Colon (tissue), 2 donors: ENCODE measurements around the gene SHISA5.

Source experiments
- FAIRE-seq: peaks from 2 replicates; lab custom pipeline; 2012; peaks lifted over from hg19 to GRCh38; lab: Jason Lieb, UNC
- donor health status: control.
- donor health status: control.

SHISA5 gene

DNA sequence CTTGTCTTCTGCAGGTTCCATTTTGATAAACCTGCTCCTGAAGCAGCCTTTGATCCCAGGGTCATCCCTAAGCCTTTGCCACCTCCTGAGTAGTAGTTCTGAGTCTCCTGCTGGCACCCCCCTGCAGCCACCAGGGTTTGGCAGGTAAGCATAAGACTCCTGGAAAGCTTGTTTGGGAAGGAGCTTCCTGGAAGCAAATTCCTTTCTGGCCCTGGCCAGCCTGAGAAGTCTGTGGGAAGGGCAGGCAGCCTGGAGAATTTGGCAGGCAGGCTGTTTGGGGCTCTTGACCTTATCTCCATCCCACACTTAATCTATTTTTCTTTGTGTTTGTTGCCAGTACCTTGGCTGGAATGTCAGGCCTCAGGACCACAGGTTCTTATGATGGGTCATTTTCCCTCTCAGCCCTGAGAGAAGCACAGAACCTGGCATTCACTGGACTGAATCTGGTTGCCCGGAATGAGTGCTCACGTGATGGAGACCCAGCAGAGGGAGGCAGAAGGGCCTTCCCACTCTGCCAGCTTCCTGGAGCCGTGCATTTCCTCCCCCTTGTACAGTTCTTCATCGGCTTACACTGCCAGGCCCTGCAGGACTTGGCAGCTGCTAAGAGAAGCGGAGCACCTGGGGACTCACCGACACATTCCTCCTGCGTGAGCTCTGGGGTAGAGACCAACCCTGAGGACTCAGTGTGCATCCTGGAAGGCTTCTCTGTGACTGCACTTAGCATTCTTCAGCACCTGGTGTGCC is 44.0 kb downstream of the SHISA5 start:
- no peak for FAIRE-seq

DNA sequence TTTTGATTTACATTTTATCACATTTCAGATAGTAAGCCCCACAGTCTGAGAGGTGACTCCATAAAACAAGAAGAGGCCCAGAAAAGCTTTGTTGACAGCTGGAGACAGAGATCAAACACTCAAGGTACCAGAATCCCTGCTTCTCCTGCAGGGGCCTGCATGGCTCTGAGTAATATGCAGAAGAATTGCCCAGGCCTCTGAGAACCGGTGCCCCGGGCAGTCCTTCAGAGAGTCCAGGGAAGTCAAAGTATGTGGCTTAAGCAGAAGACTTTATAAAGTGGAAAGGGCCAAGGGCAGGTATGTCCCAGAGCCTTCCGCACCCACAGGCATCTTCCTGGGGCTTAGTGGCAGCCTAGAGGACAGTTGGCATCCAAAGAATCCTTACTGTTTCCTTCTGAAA is 44.6 kb downstream of the SHISA5 start:
- FAIRE-seq = no peak

DNA sequence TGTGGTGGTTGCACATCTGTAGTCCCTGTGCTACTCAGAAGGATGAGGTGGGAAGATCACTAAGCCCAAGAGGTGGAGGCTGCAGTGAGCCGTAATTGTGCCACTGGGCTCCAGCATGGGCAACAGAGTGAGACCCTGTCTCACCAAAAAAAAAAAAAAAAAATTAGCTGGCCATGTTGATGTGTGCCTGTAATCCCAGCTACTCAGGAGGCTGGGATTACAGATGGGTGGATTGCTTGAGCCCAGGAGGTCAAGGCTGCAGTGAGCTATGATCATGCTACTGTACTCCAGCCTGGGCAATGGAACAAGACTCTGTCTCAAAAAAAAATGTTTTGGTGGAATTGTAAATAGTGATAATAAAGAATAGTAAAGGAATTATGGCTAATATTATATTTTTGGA is 47.5 kb downstream of the SHISA5 start:
- FAIRE-seq = no peak

DNA sequence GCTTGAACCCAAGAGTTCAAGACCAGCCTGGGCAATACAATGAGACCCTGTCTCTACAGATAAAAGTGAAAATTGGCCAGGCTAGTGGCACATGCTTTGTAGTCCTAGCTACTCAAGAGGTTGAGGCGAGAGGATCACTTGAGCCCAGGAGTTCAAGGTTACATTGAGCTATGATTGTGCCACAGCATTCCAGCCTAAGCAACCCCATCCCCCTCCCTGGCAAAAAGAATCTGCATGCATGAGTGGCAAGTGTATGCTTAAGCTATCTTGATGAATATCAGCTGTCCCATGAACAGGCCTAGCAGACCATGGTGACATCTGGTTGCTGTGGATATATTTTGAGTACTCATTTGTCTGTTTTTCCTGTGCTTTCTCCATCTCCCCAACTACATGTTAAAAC is 52.7 kb downstream of the SHISA5 start:
- no peak for FAIRE-seq

DNA sequence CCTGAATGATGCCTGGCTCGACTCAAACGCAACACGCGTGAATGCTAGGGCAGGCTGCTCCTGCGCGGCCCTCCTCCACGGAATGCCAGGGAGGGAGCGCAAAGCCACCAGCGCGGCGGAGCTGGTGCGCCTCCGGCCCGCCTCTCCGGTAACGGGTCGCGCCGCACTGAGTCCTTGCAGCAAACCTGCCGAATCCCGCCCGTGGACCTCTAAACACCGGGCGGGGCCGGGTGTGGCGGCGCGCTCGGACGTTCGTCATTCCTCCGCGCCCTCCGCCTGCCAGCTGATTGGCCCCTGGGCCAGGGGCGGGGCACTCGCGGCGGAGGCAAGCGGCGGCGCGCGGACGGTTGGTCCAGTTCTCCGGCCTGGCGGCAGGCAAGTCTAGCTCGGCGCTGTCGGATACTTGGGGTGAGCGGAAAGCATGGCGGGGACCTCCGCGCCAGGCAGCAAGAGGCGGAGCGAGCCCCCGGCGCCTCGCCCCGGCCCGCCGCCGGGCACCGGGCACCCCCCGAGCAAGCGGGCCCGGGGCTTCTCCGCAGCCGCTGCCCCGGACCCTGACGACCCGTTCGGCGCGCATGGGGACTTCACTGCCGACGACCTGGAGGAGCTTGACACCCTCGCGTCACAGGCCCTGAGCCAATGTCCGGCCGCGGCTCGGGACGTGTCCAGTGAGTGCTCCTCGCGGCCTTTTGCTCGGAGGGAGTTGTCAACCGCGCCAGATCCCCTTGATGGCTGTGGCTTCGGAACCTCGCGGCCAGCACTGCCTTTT is 57.4 kb downstream of the SHISA5 start, which contains the start of gene ATRIP:
Gene ATRIP, plus strand, starts transcription at position 313 of the 769 bp plus-strand sequence. Its CDS starts 109 bp downstream, at position 422.
- FAIRE-seq = no peak

DNA sequence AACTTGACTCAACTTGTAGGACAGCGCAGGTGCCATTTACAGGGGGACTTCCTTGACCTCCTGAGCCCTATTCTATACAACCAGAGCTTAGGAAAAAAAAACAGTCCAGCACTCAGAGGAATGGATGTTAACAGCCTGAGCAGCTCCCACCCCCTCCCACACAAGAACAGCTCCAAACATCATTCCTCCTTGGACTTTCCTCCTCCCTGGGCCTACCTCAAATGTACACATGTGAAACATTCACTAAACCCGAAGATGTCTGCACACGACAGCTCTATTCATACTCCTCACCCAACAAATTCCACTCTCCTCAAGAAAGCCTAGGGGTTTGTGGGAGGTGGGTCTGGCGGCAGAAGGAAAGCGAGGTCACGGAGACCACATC is 57.9 kb downstream of the SHISA5 start:
- FAIRE-seq = no peak

DNA sequence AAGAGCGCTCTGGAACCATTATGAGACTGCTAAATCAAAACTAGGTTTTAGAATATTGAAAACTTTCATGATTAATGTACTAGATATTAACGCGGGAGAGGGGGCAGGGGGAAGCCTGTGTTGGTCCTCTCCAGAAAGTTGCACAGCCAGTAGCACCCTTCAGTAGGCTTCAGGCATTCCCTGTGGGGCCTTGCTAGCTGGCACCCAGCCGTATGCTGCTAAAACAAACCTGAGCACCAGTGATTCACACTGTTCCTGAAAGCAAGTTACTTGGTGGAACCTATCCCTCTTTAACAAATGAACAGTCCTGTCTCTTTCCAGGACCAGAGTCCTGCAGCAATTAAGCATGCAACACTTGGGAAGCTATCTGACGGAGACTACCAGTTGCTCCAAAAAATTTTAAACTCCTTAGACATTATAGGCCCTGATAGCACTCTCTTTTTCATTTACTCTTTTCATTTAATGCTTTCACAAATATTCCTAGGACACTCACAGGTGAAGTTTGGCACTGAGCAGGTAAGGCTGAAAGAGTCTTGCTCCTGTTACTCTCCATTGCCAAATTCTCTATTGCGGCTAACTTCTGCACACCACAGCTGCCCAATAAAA is 58.6 kb downstream of the SHISA5 start:
- no peak for FAIRE-seq

DNA sequence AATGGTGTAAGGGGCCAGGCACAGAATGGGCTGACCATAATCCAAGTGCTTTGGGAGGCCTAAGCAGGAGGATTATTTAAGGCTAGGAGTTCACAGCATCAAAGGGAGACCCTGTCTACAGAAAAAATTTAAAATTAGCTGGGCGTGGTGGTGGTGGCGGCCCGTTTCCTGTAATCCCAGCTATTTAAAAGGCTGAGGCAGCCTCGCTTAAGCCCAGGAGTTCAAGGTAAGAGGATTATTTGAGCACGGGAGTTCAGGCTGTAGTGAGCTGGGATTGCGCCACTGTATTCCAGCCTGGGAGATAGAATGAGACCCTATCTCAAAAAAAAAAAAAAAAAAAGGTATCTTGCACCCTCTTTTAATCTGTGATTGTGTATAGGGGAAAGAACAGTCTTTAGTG is 62.0 kb downstream of the SHISA5 start:
- no peak for FAIRE-seq

- no peak for FAIRE-seq
These were observed 63.4 kb downstream of the SHISA5 start for GRCh38 chr3:48440590-48440958.

GRCh38 chr3:48439820-48440589 is 64.0 kb downstream of the SHISA5 start, which contains the start of the genes CCDC51 and TMA7:
Gene CCDC51 (minus strand): TSS chr3:48440119. CDS start chr3:48435128, 4,991 bp downstream.
Gene TMA7 (plus strand): TSS chr3:48440257. CDS start chr3:48440297, 40 bp downstream.
- FAIRE-seq = peak; percentile 5

- FAIRE-seq = no peak
These were observed 66.2 kb downstream of the SHISA5 start for GRCh38 chr3:48437812-48438211.

DNA sequence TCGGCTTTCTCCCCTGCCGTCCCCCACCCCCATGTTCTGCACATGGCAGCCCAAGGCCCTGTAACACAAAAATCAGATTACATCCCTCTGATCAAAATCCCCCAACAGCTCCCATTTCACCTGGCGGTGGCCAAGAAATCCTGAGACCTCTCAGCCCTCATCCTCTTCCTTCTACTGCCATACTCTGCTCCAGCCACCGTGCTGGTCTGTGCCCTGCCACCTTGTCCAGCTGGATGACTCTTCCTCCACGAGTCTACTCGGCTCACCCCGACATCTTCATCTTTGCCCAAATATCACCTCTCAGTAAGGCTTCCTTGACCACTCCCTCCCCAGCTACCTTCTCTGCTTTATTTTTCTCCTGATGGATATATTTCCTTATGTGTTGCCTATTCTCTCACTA is 67.1 kb downstream of the SHISA5 start:
- FAIRE-seq = no peak

- FAIRE-seq = no peak
These were observed 67.5 kb downstream of the SHISA5 start for GRCh38 chr3:48436477-48436787.

GRCh38 chr3:48435774-48436476 is 68.0 kb downstream of the SHISA5 start:
- no peak for FAIRE-seq

GRCh38 chr3:48435223-48435595 is 68.8 kb downstream of the SHISA5 start:
- no peak for FAIRE-seq

DNA sequence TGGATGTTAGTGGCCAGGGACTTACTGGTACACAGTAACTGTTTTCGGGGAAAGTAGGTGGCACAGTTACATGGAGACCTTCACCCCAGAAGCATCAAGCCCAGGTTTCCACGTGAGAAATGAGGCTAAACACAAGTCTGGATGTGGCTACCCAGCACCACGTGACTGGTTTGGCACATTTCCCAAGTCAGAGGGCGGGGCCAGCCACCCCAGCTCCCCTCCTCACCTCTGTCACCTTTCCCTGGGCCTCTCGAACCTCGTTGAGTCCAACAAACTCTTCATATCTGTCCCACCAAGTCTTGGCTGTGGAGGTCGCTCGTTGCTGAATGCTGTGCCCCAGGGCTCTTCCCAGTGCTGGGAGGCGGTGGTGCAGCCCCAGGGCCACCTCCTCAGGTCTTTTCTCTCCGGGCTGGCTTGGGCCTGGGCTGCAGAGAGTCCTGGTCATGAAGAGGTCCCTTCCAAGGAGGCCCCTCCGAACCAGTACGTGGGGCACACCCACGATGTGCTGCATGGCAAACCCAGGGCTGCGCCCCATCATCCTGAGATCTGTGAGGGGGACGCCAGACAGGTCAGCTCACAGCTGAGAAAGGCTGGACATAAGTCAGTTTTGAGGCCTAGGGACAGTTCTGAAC is 69.3 kb downstream of the SHISA5 start:
- FAIRE-seq = no peak

- no peak for FAIRE-seq
These were observed 70.4 kb downstream of the SHISA5 start for GRCh38 chr3:48433472-48434118.

- FAIRE-seq = no peak
These were observed 71.3 kb downstream of the SHISA5 start for GRCh38 chr3:48432411-48433371.

GRCh38 chr3:48431224-48432029 is 72.5 kb downstream of the SHISA5 start:
- no peak for FAIRE-seq
